Activated B cell treated with CpG ODN at 0.5 μM for 24 hours (primary cell): ENCODE measurements around the gene MAN1B1. TPM values are rescaled to one million over a fixed set of nuclear protein-coding genes. Genes with fewer than 3 reads are reported as not detected.

Experiments
- ATAC-seq: fragments of 200-7000 bp; cut with Tn5 transposase; one replicate; pipeline ENCODE4 v1.10.0; 2021; ENCODE audit warnings: low read depth, mild to moderate bottlenecking, moderate library complexity
- CTCF ChIA-PET: fragments of 350-600 bp; sonication (Branson Sonifier 250); formaldehyde crosslinking; loops from one replicate; lab custom pipeline; 2021; ENCODE audit warnings: antibody characterized with exemption; lab: Charles Lee
- POLR2A ChIA-PET: fragments of 350-600 bp; sonication (Branson Sonifier 250); formaldehyde crosslinking; loops from one replicate; lab custom pipeline; 2021; ENCODE audit warnings: antibody characterized with exemption; lab: Charles Lee
- DNase-seq: peaks from one replicate; pipeline ENCODE4 v3.0.0; 2022
- H3K27ac Mint-ChIP-seq: one replicate; pipeline ENCODE4 v1.8.0; 2020; ENCODE audit warnings: mixed read lengths
- H3K27me3 Mint-ChIP-seq: one replicate; pipeline ENCODE4 v1.8.0; 2021; ENCODE audit warnings: mixed read lengths
- H3K36me3 Mint-ChIP-seq: one replicate; pipeline ENCODE4 v1.8.0; 2021; ENCODE audit warnings: low read depth, mixed read lengths
- H3K4me1 Mint-ChIP-seq: one replicate; pipeline ENCODE4 v1.8.0; 2021; ENCODE audit warnings: mixed read lengths
- H3K4me3 Mint-ChIP-seq: one replicate; pipeline ENCODE4 v1.8.0; 2020; ENCODE audit warnings: mild to moderate bottlenecking, mixed read lengths
- H3K9me3 Mint-ChIP-seq: one replicate; pipeline ENCODE4 v1.8.0; 2020; ENCODE audit warnings: mixed read lengths
- intact Hi-C: fragments of 100-400 bp; cut with micrococcal nuclease; formaldehyde crosslinking; loops from one replicate; pipeline ENCODE4 v1.15.1; 2024
- total RNA-seq: library from RNA; stranded (reverse); gene quantifications from 2 replicates; pipeline ENCODE4 v1.2.3, GENCODE V29; 2022
- TF ChIP-seq, protein P1 (sequence below): fragments of 200-600 bp; IDR thresholded peaks from one replicate; pipeline ENCODE4 v1.8.0; 2022; ENCODE audit warnings: antibody characterized with exemption, mild to moderate bottlenecking

MAN1B1 gene
- total RNA-seq, 1 donor from 2014 or later: 37.7 TPM

DNA sequence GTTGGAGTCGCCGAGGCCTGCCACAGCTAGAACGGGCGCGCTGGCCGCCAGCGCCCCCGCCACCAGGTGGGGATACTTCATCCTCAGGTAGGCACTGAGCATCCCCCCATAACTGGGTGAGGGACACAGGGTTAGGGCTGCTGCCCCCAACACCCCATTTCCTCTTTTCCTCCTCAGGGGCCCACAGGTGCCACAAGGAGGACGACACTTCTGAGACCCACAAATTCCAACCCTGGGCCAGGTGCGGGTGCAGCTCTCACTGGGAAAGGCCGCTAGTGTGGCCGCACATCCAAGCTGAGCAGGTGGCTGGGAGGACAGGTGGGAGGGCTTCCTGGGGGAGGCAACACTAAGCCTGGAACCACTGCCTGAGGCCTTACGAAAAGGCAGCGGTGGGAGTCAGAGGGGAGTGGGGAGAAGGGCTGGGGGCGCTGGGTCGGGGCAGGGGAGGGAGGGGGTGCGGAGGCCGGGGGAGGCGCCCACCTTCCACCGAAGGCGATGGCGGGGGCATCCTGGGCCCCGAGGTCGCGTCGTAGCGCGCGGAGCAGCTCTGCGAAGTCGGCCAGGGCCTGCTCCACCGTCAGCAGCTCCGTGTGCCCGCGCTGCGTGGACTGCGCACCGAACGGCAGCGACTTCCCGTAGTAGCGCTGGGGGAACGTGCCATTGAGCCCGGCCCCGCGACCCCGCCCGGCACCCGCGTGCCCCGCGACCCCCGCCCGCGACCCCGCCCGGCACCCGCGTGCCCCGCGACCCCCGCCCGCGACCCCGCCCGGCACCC lies 26.8 kb downstream of the MAN1B1 start:
- ATAC-seq (peak; percentile 25), DNase-seq (no peak)
- CTCF ChIA-PET: interaction anchor here (1.0 to 1.1 kb wide), 2 partner anchors 18 to 45 kb away, joined by 3 read pairs; no protein-coding TSS in a partner anchor
- H3K9me3 Mint-ChIP-seq: no peaks in the 10 kb centered on the region
- peaks cover 23% of the 10 kb centered on the region for H3K36me3 Mint-ChIP-seq
- peaks cover 10% of the 10 kb centered on the region for H3K4me1 Mint-ChIP-seq
- no peaks in the 10 kb centered on the region for H3K27me3 Mint-ChIP-seq
- intact Hi-C loops: loop anchor here (1.0 kb wide), 3 partner anchors 18 to 43 kb away; partner anchors contain the start of gene SAPCD2
- H3K4me3 Mint-ChIP-seq: peak overlapping the region; percentile 74
- TF ChIP-seq, protein P1, sequence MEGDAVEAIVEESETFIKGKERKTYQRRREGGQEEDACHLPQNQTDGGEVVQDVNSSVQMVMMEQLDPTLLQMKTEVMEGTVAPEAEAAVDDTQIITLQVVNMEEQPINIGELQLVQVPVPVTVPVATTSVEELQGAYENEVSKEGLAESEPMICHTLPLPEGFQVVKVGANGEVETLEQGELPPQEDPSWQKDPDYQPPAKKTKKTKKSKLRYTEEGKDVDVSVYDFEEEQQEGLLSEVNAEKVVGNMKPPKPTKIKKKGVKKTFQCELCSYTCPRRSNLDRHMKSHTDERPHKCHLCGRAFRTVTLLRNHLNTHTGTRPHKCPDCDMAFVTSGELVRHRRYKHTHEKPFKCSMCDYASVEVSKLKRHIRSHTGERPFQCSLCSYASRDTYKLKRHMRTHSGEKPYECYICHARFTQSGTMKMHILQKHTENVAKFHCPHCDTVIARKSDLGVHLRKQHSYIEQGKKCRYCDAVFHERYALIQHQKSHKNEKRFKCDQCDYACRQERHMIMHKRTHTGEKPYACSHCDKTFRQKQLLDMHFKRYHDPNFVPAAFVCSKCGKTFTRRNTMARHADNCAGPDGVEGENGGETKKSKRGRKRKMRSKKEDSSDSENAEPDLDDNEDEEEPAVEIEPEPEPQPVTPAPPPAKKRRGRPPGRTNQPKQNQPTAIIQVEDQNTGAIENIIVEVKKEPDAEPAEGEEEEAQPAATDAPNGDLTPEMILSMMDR: no peak
- no peak overlapping the region for H3K27ac Mint-ChIP-seq
- POLR2A ChIA-PET: interaction anchor here (0.5 to 3.6 kb wide), 9 partner anchors 10 to 1178 kb away, joined by 3 to 22 read pairs (median 4); partner anchors contain the start of genes TOR4A, TUBB4B and UAP1L1

DNA sequence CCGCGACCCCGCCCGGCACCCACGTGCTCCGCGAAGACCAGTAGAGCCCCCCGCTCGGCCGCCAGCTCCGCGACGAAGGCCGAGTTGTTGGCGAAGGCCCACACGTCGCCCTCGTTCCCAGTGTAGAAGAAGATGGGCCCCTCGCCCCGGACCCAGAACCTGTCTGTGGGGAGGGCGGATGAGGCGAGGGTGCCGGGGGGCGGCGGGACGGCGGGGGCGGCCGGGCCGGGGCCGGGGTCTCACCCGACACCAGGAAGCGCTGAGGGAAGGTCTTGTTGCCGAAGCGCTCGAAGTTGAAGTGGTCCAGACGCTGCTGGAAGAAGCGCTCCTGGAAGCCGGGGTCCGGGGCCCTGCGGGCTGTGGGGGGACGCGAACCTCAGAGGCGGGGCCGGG lies 27.4 kb downstream of the MAN1B1 start:
- intact Hi-C loops: loop anchor here (1.0 kb wide), 3 partner anchors 19 to 44 kb away; partner anchors contain the start of gene SAPCD2
- peak; percentile 15 for ATAC-seq
- DNase-seq: no peak
- CTCF ChIA-PET: interaction anchor here (1.0 kb wide), 1 partner anchor 18 kb away, joined by 3 read pairs; no protein-coding TSS in a partner anchor
- POLR2A ChIA-PET: interaction anchor here (0.7 to 3.6 kb wide), 8 partner anchors 13 to 163 kb away, joined by 3 to 22 read pairs (median 6); partner anchors contain the start of genes MAN1B1, TOR4A and TUBB4B
- H3K4me3 Mint-ChIP-seq: peak overlapping the region; percentile 73
- H3K36me3 Mint-ChIP-seq: peaks cover 17% of the 10 kb centered on the region
- TF ChIP-seq, protein P1: no peak
- no peak overlapping the region for H3K27ac Mint-ChIP-seq
- H3K9me3 Mint-ChIP-seq: no peaks in the 10 kb centered on the region
- H3K27me3 Mint-ChIP-seq: no peaks in the 10 kb centered on the region
- peaks cover 17% of the 10 kb centered on the region for H3K4me1 Mint-ChIP-seq

DNA sequence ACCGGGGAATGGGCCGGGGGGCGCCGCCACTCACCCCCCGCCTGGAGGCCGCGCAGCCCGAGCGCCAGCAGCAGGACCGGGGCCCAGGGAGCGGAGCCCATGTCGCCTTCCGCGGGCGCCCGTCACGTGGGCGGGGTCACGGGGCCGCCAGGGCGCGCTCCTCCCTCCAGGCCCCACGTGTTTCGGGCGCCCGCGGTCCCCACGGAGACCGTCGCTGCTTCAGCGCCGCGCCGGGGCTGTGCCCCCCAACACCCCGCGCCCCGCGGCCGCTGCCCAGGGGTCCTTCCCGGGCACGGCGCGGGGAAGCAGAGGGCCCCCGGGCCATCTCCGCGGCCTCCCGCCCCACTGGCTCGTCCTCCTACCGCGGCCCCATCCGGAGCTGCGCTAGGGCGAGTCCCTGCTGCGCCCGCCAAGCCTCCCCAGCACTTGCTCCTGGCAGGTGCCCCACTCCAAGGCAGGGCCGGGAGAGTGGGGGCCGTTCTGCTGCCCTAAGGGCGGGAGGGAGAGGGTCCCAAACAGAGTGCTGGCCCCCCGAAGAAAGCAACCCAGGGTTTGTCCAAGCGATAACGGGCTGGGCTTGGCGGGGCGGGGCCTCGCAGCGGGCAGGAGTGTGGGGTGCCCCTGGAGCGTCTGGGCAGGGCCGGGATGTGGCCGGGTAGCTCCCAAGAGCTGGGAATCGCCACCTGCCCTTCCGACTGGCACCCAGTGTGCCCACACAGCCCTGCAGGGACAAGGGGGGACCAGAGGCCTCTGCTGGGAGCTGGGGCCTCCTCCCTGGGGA lies 28.0 kb downstream of the MAN1B1 start, which contains the start of gene DPP7:
Gene DPP7 (minus strand): TSS at position 121 of the 781 bp plus-strand sequence. CDS start 20 bp downstream, at position 101.
- Mint-ChIP-seq H3K9me3 (no peaks in the 10 kb centered on the region), H3K27me3 (no peaks in the 10 kb centered on the region), H3K27ac (no peak within 1 kb of the TSS), H3K4me1 (peaks cover 21% of the 10 kb centered on the region), H3K4me3 (peak within 1 kb of the TSS; percentile 74), H3K36me3 (peaks cover 14% of the 10 kb centered on the region)
- POLR2A ChIA-PET: interaction anchor here (0.6 to 3.6 kb wide), 10 partner anchors 12 to 126 kb away, joined by 3 to 22 read pairs (median 4); partner anchors contain the start of genes MAN1B1, RNF208 and TUBB4B
- ATAC-seq: peak; percentile 91
- CTCF ChIA-PET: interaction anchor here (1.0 to 1.4 kb wide), 2 partner anchors 19 to 112 kb away, joined by 3 read pairs; partner anchors contain the start of gene RNF224
- intact Hi-C loops: loop anchor here (1.0 kb wide), 3 partner anchors 20 to 45 kb away; partner anchors contain the start of gene SAPCD2
- TF ChIP-seq, protein P1: no peak
- peak; percentile 84 for DNase-seq

DNA sequence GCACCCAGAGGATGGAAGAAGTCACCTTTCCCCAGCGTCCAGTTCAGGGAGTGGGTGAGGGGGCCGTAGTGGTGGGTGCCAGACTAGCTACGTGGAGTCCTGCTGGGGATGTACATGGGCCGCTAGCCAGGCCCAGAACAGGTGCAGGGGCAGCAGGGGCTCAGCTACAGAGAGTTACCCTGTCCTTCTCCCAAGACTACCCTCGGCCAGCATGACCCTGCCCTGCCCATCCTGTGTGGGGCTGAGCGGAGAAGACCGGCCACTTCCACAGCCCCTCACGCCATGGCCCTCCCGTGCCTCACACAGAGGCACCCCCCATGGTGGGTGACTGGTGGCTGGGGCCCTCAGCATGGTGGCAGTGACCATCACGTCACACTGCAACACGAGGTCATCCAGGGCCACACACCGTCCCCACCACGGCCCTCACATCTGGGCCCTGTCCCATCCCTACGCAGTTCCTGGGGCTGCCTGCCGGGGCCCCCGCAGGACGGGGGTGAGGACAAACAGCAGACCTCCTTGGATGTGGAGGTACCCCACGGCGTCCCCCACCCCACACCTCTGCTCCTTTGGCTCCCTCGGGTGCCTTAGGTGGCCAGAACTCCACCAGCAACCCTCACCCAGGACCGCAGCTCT lies 28.7 kb downstream of the MAN1B1 start:
- CTCF ChIA-PET: interaction anchor here (1.0 to 1.4 kb wide), 2 partner anchors 69 to 111 kb away, joined by 3 to 4 read pairs; partner anchors contain the start of gene RNF224
- Mint-ChIP-seq H3K9me3 (no peaks in the 10 kb centered on the region), H3K4me3 (peak overlapping the region; percentile 64), H3K4me1 (peaks cover 26% of the 10 kb centered on the region), H3K27me3 (no peaks in the 10 kb centered on the region), H3K36me3 (peaks cover 11% of the 10 kb centered on the region), H3K27ac (no peak overlapping the region)
- no peak for DNase-seq
- no peak for ATAC-seq
- TF ChIP-seq, protein P1: no peak
- POLR2A ChIA-PET: interaction anchor here (0.6 to 3.6 kb wide), 9 partner anchors 12 to 125 kb away, joined by 3 to 22 read pairs (median 3); partner anchors contain the start of genes MAN1B1, RNF208 and TUBB4B
- intact Hi-C loops: no loop called here
